Tongue (tissue), 2 donors: ENCODE measurements around the gene SLFNL1. TPM values are rescaled to one million over a fixed set of nuclear protein-coding genes. Genes with fewer than 3 reads are reported as not detected.

Experiments
- DNase-seq: peaks from one replicate; pipeline ENCODE4 v3.0.0-alpha.2; 2015
- total RNA-seq: library from RNA; depleted of rRNA; stranded (reverse); fragments of >200 nt; gene quantifications from one replicate; pipeline ENCODE4 v1.2.3, GENCODE V29; 2014

The SLFNL1 gene
- total RNA-seq, 1 donor from 2014 or later: 1.1 TPM

DNA sequence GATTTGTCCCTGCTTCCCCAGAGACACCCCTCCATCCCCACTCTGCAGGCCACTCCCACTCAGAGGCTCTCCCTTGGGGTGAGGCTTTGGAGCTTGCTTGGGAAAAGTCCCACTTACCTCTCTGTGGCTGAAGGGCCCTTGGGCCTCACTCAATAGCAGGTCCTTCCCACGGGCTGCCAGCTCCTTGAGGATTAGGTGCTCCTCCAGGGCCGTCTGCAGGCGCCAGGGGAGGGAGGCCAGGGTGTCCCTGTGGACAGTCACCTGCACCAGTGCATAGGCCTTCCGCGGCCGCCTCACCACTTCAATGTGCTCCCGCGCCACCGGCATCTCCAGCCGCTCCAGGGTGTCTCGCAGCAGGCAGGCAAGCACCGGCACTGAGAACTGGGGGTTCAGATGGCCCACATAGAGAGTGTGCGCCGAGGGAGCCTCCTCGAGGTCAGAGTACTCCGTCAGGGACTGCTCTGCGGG, 1.4 kb downstream of the SLFNL1 start:
- no peak for DNase-seq

GRCh38 chr1:41019353-41019745, 2.2 kb downstream of the SLFNL1 start:
- no peak for DNase-seq

DNA sequence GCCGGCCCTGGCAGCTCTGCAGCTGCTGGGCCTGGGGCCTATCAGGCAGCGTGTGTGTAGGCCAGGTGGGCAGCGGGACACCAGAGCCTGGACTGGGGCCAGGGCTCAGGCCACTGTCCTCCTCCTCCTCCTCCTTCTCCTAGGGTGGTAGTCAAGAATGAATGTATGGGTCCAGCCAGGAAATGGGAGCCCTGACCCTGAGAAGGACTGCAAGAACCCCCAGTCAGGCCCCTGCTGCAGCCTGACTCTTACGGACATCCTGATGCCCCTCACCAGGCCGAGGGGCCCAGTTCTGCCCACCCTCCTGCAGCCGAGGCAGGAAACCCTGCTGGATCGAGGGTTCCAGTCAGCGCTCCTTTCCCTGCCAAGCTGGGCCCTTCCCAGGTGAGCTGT, 3.5 kb downstream of the SLFNL1 start:
- DNase-seq: no peak

- DNase-seq: no peak
These were observed 4.1 kb downstream of the SLFNL1 start for GRCh38 chr1:41017141-41018017.

DNA sequence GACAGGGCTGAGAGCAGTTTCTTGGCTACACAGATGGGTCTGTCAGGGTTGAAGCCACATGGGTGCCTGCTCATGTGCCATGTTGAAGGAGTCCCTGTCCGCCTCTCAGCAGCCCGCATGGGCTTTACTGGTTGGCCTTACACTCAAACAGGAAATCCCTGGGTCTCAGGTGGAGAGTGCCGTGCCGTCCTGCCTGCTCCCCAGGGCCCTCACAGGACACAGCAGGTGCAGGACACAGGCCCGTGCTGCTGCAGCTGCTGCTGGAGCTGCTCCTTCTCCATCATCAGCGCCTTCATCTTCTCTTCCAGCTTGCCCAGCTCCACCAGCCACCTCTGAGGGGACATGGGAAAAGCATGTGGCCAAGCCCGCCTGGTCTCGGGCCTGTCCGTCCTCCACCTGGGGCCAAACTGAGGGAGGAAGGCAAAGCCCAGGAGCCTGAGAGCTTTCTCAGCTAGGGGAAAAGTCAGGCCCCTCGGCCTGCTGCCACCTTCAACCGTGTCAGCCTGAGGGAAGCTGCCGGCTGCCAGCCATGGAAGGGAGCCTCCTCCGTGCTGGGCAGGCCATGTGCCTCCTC, 5.5 kb downstream of the SLFNL1 start:
- no peak for DNase-seq

DNA sequence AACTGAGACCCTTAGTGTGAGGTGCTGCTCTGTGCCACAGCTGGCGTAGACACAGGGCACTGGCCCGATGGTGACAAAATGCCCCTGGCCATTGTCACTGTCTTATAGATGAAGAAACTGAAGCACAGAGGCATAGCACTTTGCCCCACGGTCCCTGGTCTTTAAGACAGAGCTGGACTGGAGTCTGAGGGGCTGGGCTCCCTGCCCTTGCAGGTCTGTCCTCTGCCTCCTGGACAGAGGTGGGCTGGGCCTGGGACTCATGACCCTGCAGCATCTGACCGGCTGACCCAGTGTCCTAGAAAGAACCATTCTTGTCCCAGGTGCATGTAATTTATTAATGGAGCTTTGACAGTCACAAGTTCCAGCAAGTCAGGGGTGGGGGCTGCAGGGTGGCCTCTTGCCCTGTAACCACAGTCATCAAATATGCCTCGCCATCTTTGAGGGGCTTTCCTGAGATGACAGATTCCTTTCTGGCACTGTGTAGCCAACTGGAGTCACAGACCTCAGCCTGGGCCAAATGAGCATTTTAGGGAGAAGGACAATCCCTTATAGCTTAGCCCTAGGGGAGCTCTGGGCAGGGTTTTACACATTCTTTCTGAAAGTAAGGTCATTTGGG, 6.1 kb downstream of the SLFNL1 start:
- DNase-seq: no peak

DNA sequence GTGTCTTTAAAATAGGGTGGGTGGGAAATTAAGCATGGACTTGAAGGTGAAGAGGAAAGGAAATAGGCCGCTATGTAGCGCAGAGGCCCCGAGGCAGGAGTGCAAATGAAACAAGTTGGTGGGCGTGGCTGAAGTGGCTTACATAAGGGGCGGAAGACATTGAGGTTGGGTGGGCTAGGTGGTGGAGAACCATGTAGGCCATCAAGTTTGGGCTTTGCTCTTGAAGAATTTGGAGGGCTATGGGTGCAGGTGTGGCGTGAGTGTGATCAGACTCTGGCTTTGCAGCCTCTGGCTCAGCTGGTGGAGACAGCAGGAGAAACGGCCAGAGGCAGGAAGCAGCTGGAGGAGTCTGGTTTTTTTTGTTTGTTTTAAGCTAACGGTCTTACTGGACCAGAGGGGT, 6.7 kb downstream of the SLFNL1 start:
- no peak for DNase-seq

- no peak for DNase-seq
These were observed 7.7 kb downstream of the SLFNL1 start for GRCh38 chr1:41013796-41014195.

- no peak for DNase-seq
These were observed 8.5 kb downstream of the SLFNL1 start for GRCh38 chr1:41013024-41013423.

- DNase-seq: no peak
These were observed 11.2 kb downstream of the SLFNL1 start for GRCh38 chr1:41010345-41010744.

DNA sequence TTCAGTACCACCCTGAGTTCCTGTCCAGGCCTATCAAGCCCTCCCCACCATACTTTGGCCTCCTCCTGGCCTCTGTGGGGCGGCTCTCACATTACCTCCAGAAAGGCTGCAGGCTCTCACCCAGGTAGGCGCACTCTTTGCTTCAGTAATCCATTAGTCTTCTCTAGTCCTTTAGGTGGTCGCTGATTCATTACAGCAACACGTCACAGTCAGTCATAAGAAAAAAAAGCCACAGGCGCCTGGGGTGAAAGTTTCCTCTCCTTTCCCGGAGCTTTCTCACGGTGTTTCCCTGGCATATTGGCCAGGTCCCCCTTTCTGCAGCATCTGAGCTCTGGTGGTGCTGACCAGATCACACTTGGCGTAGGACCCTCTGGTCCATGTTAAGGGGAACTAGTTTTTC, 12.1 kb downstream of the SLFNL1 start:
- DNase-seq: no peak

GRCh38 chr1:41006942-41007865, 14.3 kb downstream of the SLFNL1 start:
- no peak for DNase-seq

GRCh38 chr1:41005876-41006275, 15.6 kb downstream of the SLFNL1 start:
- no peak for DNase-seq

- peak; percentile 98 for DNase-seq
These were observed 17.8 kb downstream of the SLFNL1 start for GRCh38 chr1:41003640-41004220.

GRCh38 chr1:41003127-41003639, 18.3 kb downstream of the SLFNL1 start:
- no peak for DNase-seq

- no peak for DNase-seq
These were observed 22.9 kb downstream of the SLFNL1 start for GRCh38 chr1:40998668-40999067.

GRCh38 chr1:40997096-40997495, 24.4 kb downstream of the SLFNL1 start:
- no peak for DNase-seq

- DNase-seq: no peak
These were observed 32.5 kb downstream of the SLFNL1 start for GRCh38 chr1:40989066-40989465.

DNA sequence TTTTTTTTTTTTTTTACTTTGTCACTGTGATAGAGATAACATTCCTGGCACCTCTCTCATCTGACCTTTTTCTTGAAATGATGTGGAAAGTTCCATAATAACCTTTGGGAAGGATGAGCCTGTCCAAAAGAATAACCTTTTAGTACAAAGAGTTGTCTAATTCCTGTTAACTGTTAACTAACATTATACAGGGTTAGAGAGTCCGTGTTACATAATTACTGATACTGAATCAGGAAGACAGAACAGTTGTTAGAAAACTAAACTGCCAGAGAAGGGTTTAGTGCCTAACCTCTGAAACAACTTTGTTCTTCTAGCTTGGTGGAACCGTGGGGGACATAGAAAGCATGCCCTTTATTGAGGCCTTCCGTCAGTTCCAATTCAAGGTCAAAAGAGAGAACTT, 33.2 kb downstream of the SLFNL1 start:
- no peak for DNase-seq

DNA sequence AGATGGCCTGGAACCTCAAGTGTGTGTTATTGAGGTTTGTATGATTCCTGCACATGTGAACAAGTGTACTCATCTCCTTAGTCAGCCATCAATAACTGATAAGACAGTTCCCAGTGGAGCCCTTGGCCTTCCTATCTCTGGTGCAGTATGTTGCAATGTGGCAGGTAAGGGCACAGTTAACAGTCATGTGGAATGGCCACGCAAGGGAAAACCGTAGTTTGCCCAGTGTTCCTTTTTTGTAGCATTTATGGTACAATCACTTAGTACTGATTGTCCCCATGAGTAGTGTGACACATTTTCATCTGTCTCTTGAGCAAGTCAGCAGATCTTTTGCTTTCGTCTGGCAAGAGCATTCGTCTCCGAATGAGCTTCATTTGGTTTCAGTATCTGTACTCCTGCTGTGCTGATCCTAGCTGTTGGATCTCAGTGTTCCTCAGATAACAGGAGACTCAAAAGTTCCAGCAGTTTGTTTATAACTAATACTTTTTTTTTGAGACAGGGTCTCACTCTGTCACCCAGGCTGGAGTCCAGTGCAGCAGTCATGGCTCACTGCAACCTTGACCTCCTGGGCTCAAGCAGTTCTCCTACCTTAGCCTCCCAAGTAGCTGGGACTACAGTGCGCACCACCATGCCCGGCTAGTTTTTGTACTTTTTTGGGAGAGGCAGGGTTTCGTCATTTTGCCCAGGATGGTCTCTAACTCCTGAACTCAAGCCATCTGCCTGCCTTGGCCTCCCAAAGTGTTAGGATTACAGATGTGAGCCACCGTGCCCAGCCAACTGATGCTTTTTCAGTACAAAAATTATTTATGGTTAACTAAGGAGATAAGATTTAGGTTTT, 33.9 kb downstream of the SLFNL1 start:
- no peak for DNase-seq

GRCh38 chr1:40986956-40987355, 34.6 kb downstream of the SLFNL1 start:
- DNase-seq: peak; percentile 45
